ENCODE data around the gene BTBD9. TPM values are rescaled to one million over a fixed set of nuclear protein-coding genes. Genes with fewer than 3 reads are reported as not detected.

BTBD9 gene
- total and polyA plus RNA-seq, 2 of the 13 experiments (the other 11 are each of a cell fraction or from before 2014, with no cell fraction given): 1.2 to 3.0 TPM

- DNase-seq (ENCODE audit: low spot score): no peak
- Histone ChIP-seq H3K4me1 (ENCODE audit: insufficient read depth, low read length) (peaks cover 10% of the 10 kb centered on the region), H3K4me2 (ENCODE audit: low read depth, low read length) (no peak overlapping the region), H3K27ac (ENCODE audit: extremely low read length, insufficient read depth, low read length) (no peak overlapping the region), H2AFZ (ENCODE audit: low read length) (no peak overlapping the region), H3K36me3 (replicated peaks in 1 of 2; ENCODE audit: control insufficient read depth in 1 of 2, insufficient read depth in 2 of 2, low read length in 2 of 2) (no peaks in the 10 kb centered on the region), H4K20me1 (ENCODE audit: insufficient read depth, low read length) (no peaks in the 10 kb centered on the region), H3K79me2 (ENCODE audit: insufficient read depth, low read length) (no peaks in the 10 kb centered on the region), H3K4me3 (replicated peaks in 1 of 3; ENCODE audit: insufficient read depth in 1 of 3, low read depth in 2 of 3, low read length in 3 of 3) (no peak overlapping the region), H3K9ac (ENCODE audit: insufficient read depth, low read depth, low read length) (no peak overlapping the region), H3K9me3 (ENCODE audit: low read length) (no peaks in the 10 kb centered on the region), H3K27me3 (ENCODE audit: control insufficient read depth in 1 of 2, insufficient read depth in 2 of 2, low read length in 2 of 2) (no peaks in the 10 kb centered on the region)
- 52% methylated on average over 4 of the region's 4 CpGs for WGBS (ENCODE audit: low lambda C conversion rate)
- TF ChIP-seq TFE3 (CRISPR knock-in tag; IDR thresholded peaks at IDR 0.05) (no peak), ZNF510 (CRISPR knock-in tag; IDR thresholded peaks at IDR 0.05; ENCODE audit: low read depth) (no peak), ZNF557 (CRISPR knock-in tag; IDR thresholded peaks at IDR 0.05) (no peak), XRCC5 (optimal IDR thresholded peaks at IDR 0.05; ENCODE audit: low read length) (no peak), FOXK2 (IDR thresholded peaks at IDR 0.05) (no peak), U2AF2 (IDR thresholded peaks at IDR 0.05; ENCODE audit: low read depth, low read length) (no peak), NR2F1 (CRISPR knock-in tag; IDR thresholded peaks at IDR 0.05) (no peak), HNF4G (IDR thresholded peaks at IDR 0.05; ENCODE audit: borderline replicate concordance, low read depth, low read length) (no peak), HNF4G (CRISPR knock-in tag; IDR thresholded peaks at IDR 0.05; ENCODE audit: borderline replicate concordance, low read depth) (no peak), ZZZ3 (CRISPR knock-in tag; IDR thresholded peaks at IDR 0.05; ENCODE audit: borderline replicate concordance) (no peak), ZNF552 (CRISPR knock-in tag; IDR thresholded peaks at IDR 0.05; ENCODE audit: borderline replicate concordance) (no peak), ZNF253 (CRISPR knock-in tag; IDR thresholded peaks at IDR 0.05; ENCODE audit: borderline replicate concordance) (no peak), RBM22 (optimal IDR thresholded peaks at IDR 0.05; ENCODE audit: low read length) (no peak), ZNF331 (CRISPR knock-in tag; IDR thresholded peaks at IDR 0.05) (no peak)
- FAIRE-seq: no peak
- ChIA-PET POLR2A (no interaction called here), CTCF (ENCODE audit: low intra/inter-chr PET ratio, low total read pairs) (no interaction called here)
- intact Hi-C loops (cut with micrococcal nuclease; ENCODE audit: unreplicated experiment): no loop called here
- in situ Hi-C loops (cut with HindIII; ENCODE audit: extremely low pct_ligation_motif_present, low pct_unique_long_range_greater_than_20kb): no loop called here
- ATAC-seq: no peak
- no TSS peak for BruUV-seq (replicated peaks)
Observed at GRCh38 chr6:38453861-38454260, 185.9 kb downstream of the BTBD9 start.
